NCI-H2227 treated with DMSO at 0.1 percent for 48 hours (cell line): ENCODE measurements around the gene GRIPAP1.
A peak's percentile ranks its signal among the peaks of the same experiment; 100 is the strongest.

Source experiments
- DNase-seq: peaks from one replicate; lab custom pipeline; 2025; lab: John Stamatoyannopoulos, UW

Gene GRIPAP1

GRCh38 chrX:49002091-49002935 lies at the start of gene GRIPAP1:
Gene GRIPAP1 (minus strand): TSS chrX:49002264. CDS start chrX:49002229, 35 bp downstream.
- peak; percentile 96 for DNase-seq

- DNase-seq, result no peak
These were observed 41.9 kb upstream of the GRIPAP1 start for GRCh38 chrX:49043987-49044281.

- DNase-seq, result peak; percentile 100
These were observed 41.3 kb upstream of the GRIPAP1 start, which contains the start of gene TFE3 for GRCh38 chrX:49043220-49043986. Gene TFE3 (minus strand): TSS chrX:49043357. CDS start chrX:49043226, 131 bp downstream.

- no peak for DNase-seq
These were observed 40.6 kb upstream of the GRIPAP1 start for GRCh38 chrX:49042581-49043219.

- DNase-seq, result no peak
These were observed 39.9 kb upstream of the GRIPAP1 start for GRCh38 chrX:49041744-49042580.

GRCh38 chrX:49040376-49040955 lies 38.4 kb upstream of the GRIPAP1 start:
- no peak for DNase-seq

GRCh38 chrX:49039598-49040375 lies 37.7 kb upstream of the GRIPAP1 start:
- DNase-seq, result peak; percentile 89

GRCh38 chrX:49037883-49038475 lies 35.9 kb upstream of the GRIPAP1 start:
- no peak for DNase-seq

GRCh38 chrX:49030283-49030682 lies 28.2 kb upstream of the GRIPAP1 start:
- no peak for DNase-seq

- DNase-seq, result no peak
These were observed 27.8 kb upstream of the GRIPAP1 start for GRCh38 chrX:49029876-49030275.

- no peak for DNase-seq
These were observed 17.7 kb upstream of the GRIPAP1 start for GRCh38 chrX:49019599-49020249.

- DNase-seq, result no peak
These were observed 17.0 kb upstream of the GRIPAP1 start for GRCh38 chrX:49019050-49019449.

- DNase-seq, result no peak
These were observed 1.6 kb upstream of the GRIPAP1 start for GRCh38 chrX:49003696-49004095.

- peak; percentile 81 for DNase-seq
These were observed 458 bp downstream of the GRIPAP1 start for GRCh38 chrX:49001521-49002090.

GRCh38 chrX:49000636-49001035 lies 1.4 kb downstream of the GRIPAP1 start:
- DNase-seq, result no peak

GRCh38 chrX:48999030-48999429 lies 3.0 kb downstream of the GRIPAP1 start:
- DNase-seq, result no peak

- DNase-seq, result no peak
These were observed 3.7 kb downstream of the GRIPAP1 start for GRCh38 chrX:48998391-48998790.

- DNase-seq, result no peak
These were observed 4.2 kb downstream of the GRIPAP1 start for GRCh38 chrX:48997865-48998264.

- no peak for DNase-seq
These were observed 4.6 kb downstream of the GRIPAP1 start for GRCh38 chrX:48997455-48997854.
